IPS-20b (cell line): ENCODE measurements around the gene RNU1-2.
"Not testable (repeated sequence)": the region's sequence is repeated elsewhere in the genome, so short reads cannot be mapped to it uniquely, and the experiment has no call there.

ENCODE experiments used
- H3K27ac ChIP-seq: one replicate; pipeline ENCODE4 v1.5.1; 2013; ENCODE audit warnings: low read length
- H3K27me3 ChIP-seq: 2 replicates; pipeline ENCODE4 v1.6.1; 2013; ENCODE audit warnings: mild to moderate bottlenecking, low read length, inconsistent platforms; ENCODE audit not compliant: insufficient read depth
- H3K36me3 ChIP-seq: 2 replicates; pipeline ENCODE4 v1.6.1; 2013; ENCODE audit warnings: low read depth, mild to moderate bottlenecking, inconsistent platforms, low read length, moderate library complexity; ENCODE audit not compliant: insufficient read depth
- H3K4me1 ChIP-seq: 2 replicates; pipeline ENCODE4 v1.6.1; 2013; ENCODE audit warnings: mild to moderate bottlenecking, control low read depth, inconsistent platforms, low read length, moderate library complexity; ENCODE audit not compliant: insufficient read depth
- H3K4me3 ChIP-seq: 2 replicates; pipeline ENCODE4 v1.5.1; 2013; ENCODE audit warnings: mild to moderate bottlenecking, low read length, inconsistent platforms
- H3K9ac ChIP-seq: 2 replicates; pipeline ENCODE4 v1.6.1; 2013; ENCODE audit warnings: low read depth, mild to moderate bottlenecking, inconsistent platforms, low read length, moderate library complexity
- H3K9me3 ChIP-seq: 2 replicates; pipeline ENCODE4 v1.6.1; 2013; ENCODE audit warnings: mild to moderate bottlenecking, low read depth, low read length, inconsistent platforms; ENCODE audit not compliant: insufficient read depth

RNU1-2 gene

DNA sequence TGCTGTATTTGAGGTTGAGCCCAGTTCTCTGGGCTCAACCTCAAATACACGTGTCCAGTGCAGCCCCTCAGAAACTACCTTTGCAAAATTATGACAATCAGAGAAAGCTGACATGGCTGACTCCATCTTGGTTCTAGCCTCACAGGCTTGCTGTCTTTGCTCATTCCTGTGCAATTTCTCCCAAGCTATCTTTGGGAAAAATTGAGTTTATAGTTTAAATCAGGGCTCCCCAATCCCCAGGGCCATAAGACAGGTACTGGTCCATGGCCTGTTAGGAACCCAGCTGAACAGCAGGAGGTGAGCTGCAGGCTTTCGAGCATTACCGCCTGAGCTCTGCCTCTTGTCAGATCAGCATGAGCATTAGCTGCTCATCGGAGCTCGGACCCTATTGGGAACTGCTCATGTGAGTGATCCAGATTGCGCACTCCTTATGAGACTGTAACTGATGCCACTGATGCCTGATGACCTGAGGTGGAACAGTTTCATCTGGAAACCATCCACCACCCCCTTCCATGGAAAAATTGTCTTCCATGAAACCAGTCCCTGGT, 2.7 kb upstream of the RNU1-2 start:
- not testable (repeated sequence) for H3K4me3 ChIP-seq, H3K9ac ChIP-seq, H3K36me3 ChIP-seq, H3K9me3 ChIP-seq, H3K27ac ChIP-seq, H3K27me3 ChIP-seq, H3K4me1 ChIP-seq

GRCh38 chr1:16893796-16894195, 2.0 kb upstream of the RNU1-2 start:
- H3K9ac ChIP-seq, H3K27me3 ChIP-seq, H3K4me3 ChIP-seq, H3K27ac ChIP-seq, H3K4me1 ChIP-seq, H3K36me3 ChIP-seq, H3K9me3 ChIP-seq: not testable (repeated sequence)

DNA sequence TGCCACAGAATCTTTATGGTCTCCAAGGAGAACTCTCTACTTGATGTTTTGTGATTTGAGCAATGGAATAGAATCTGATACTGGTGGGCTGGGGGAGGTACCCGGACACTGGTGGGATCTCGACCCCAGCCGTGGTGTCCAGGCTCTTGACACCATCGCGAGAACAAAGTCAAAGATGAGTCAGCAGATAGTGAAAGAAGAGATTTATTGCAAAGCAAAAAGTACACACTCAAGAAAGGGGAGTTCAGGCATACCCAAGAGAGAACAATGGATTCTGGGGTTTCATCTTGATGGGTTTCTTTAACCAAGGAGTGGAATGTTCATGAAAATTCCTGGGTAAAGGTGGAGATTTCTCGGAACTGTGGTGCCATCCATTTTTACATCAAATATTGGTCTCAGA, 1.4 kb upstream of the RNU1-2 start:
- not testable (repeated sequence) for H3K4me3 ChIP-seq, H3K27ac ChIP-seq, H3K27me3 ChIP-seq, H3K36me3 ChIP-seq, H3K9me3 ChIP-seq, H3K9ac ChIP-seq, H3K4me1 ChIP-seq

- not testable (repeated sequence) for H3K9ac ChIP-seq, H3K27me3 ChIP-seq, H3K27ac ChIP-seq, H3K36me3 ChIP-seq, H3K9me3 ChIP-seq, H3K4me1 ChIP-seq, H3K4me3 ChIP-seq
Measured at GRCh38 chr1:16895233-16895597, 565 bp upstream of the RNU1-2 start.

DNA sequence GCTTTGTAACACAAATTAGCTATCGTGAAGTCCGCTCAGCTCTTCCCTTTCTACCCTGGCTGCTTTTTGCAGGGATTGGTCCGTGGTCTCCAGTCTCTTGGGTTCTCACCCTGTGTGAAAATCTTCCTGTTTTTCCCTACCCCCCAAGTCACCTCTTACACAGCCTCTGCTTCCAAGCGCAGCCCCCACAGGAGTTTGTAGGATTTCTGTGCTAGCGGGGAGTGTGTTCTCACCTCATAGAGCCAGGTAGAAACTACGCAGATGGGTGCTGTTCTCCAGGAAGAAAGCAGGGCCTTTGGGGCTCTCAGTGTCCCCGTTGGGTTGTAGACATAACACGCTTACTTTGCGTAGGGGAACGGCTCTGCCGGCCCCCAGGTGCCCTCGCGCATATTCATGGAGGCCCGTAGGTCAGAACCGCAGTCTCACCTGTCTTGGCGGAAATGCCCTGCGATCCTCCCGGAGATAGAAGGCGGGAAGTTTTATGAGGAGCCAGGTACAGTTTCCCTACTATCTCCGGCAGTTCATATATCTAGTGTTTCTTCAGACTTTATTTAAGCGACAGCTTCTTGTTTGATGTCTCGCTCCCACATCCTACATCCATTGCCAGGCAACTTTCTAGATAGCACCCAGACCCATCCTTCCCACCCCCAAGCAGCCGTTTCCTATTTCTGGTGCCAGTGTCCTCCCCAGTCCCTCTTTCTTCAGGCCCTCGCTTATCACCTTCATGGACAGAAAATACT, 706 bp downstream of the RNU1-2 start:
- H3K4me1 ChIP-seq, H3K27me3 ChIP-seq, H3K9me3 ChIP-seq, H3K36me3 ChIP-seq: not testable (repeated sequence)
- H3K27ac ChIP-seq: peak overlapping the region; percentile 93
- peak overlapping the region; percentile 78 for H3K9ac ChIP-seq
- peak overlapping the region; percentile 68 for H3K4me3 ChIP-seq

DNA sequence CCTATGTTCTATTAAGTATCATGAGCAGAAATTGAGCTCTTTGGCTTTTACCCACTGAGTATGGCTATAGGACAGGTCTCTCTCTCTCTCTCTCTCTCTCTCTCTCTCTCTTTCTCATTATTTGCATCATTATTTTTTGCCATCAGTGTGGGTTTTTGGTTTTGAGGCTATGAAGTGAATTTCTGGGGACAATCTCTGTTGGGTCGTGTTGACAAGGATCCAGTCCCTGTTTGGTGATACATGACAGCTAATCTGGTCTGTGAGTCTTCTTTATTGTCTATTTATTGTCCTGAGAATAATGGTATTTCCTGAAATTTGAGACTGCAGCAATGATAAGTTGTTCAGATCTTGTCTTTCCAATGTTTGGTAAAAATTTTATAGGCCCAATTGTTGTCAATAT, 1.9 kb downstream of the RNU1-2 start:
- H3K36me3 ChIP-seq, H3K4me3 ChIP-seq, H3K4me1 ChIP-seq, H3K27ac ChIP-seq, H3K27me3 ChIP-seq, H3K9ac ChIP-seq, H3K9me3 ChIP-seq: not testable (repeated sequence)

- H3K27ac ChIP-seq, H3K36me3 ChIP-seq, H3K9me3 ChIP-seq, H3K4me3 ChIP-seq, H3K4me1 ChIP-seq, H3K9ac ChIP-seq, H3K27me3 ChIP-seq: not testable (repeated sequence)
Measured at GRCh38 chr1:16898298-16898697, 2.5 kb downstream of the RNU1-2 start.

DNA sequence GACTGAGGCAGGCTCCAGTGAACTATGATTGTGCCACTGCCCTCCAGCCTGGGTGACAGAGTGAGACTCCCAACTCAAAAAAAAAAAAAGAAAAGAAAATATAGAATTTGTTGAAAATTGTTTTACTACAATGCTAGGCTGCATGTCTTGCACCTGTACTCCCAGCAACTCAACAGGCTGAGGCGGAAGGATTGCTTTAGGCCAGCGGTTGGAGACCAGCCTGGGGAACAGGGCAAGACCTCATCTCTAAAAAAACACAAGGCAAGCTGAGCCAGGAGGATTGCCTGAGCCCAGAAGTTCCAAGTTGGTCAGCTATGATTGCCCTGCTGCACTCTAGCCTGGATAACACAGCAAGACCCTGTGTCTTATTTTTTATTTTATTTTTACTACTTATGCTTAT, 3.2 kb downstream of the RNU1-2 start:
- H3K36me3 ChIP-seq, H3K9me3 ChIP-seq, H3K4me1 ChIP-seq, H3K27ac ChIP-seq, H3K27me3 ChIP-seq, H3K9ac ChIP-seq, H3K4me3 ChIP-seq: not testable (repeated sequence)

- Histone ChIP-seq H3K27ac (no peak overlapping the region), H3K9me3 (no peaks in the 10 kb centered on the region; the same call in 1 of the 2 replicates), H3K9ac (no peak overlapping the region), H3K4me3 (no peak overlapping the region), H3K4me1 (peaks cover 8% of the 10 kb centered on the region; the same call in 1 of the 2 replicates), H3K27me3 (no peaks in the 10 kb centered on the region), H3K36me3 (no peaks in the 10 kb centered on the region)
Measured at GRCh38 chr1:16900751-16901150, 5.0 kb downstream of the RNU1-2 start.

DNA sequence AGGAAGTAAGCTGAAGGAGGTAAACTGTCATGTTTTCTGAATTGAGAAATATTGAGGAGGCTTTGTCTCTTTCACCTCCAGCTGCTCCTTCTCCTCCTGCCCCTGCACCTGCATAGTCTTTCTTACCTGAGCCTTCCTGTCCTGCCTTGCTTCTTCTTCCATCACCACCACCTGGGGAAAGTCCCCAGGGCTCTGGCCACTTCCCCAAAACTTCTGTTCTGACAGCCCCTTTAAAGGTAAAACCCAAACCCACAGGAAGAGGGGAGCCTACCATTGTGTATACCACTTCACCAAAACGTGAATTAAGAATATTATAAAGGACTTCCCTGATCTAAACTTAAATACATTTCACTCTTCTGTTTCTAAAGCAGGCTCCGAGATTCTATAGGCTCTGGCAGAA, 5.6 kb downstream of the RNU1-2 start:
- not testable (repeated sequence) for H3K36me3 ChIP-seq, H3K4me1 ChIP-seq, H3K9ac ChIP-seq, H3K9me3 ChIP-seq, H3K4me3 ChIP-seq, H3K27me3 ChIP-seq, H3K27ac ChIP-seq

GRCh38 chr1:16903054-16903453, 7.3 kb downstream of the RNU1-2 start:
- H3K36me3 ChIP-seq: no peaks in the 10 kb centered on the region
- peak overlapping the region; percentile 98; the same call in 1 of the 2 replicates for H3K9ac ChIP-seq
- H3K4me1 ChIP-seq: peaks cover 8% of the 10 kb centered on the region; the same call in 1 of the 2 replicates
- H3K4me3 ChIP-seq: no peak overlapping the region; the same call in 1 of the 2 replicates
- H3K27me3 ChIP-seq: no peaks in the 10 kb centered on the region
- H3K27ac ChIP-seq: no peak overlapping the region
- H3K9me3 ChIP-seq: no peaks in the 10 kb centered on the region; the same call in 1 of the 2 replicates

GRCh38 chr1:16903458-16903796, 7.6 kb downstream of the RNU1-2 start:
- Histone ChIP-seq H3K27me3 (no peaks in the 10 kb centered on the region), H3K36me3 (no peaks in the 10 kb centered on the region), H3K27ac (no peak overlapping the region), H3K4me1 (peaks cover 8% of the 10 kb centered on the region; the same call in 1 of the 2 replicates), H3K4me3 (peak overlapping the region; percentile 67), H3K9ac (peak overlapping the region; percentile 98; the same call in 1 of the 2 replicates), H3K9me3 (no peaks in the 10 kb centered on the region; the same call in 1 of the 2 replicates)
